ENCODE results near the gene IQCC. TPM values are rescaled to one million over a fixed set of nuclear protein-coding genes. Genes with fewer than 3 reads are reported as not detected.

Gene IQCC
- total RNA-seq, 1 donor, result 2.3 TPM

- H3K4me3 ChIP-seq (ENCODE audit: low read depth, low read length), result peak overlapping the region; percentile 65
- no peak for TF ChIP-seq CTCF (IDR thresholded peaks at IDR 0.05; ENCODE audit: insufficient read depth, low read length)
- DNase-seq (ENCODE audit: low read depth), result no peak
Measured at GRCh38 chr1:32181563-32181962, 23.9 kb upstream of the IQCC start.

GRCh38 chr1:32182060-32182459, 23.4 kb upstream of the IQCC start:
- TF ChIP-seq CTCF (IDR thresholded peaks at IDR 0.05; ENCODE audit: insufficient read depth, low read length), result no peak
- peak overlapping the region; percentile 65 for H3K4me3 ChIP-seq (ENCODE audit: low read depth, low read length)
- peak; percentile 53 for DNase-seq (ENCODE audit: low read depth)

GRCh38 chr1:32184650-32185049, 20.8 kb upstream of the IQCC start:
- no peak overlapping the region for H3K4me3 ChIP-seq (ENCODE audit: low read depth, low read length)
- no peak for DNase-seq (ENCODE audit: low read depth)
- TF ChIP-seq CTCF (IDR thresholded peaks at IDR 0.05; ENCODE audit: insufficient read depth, low read length), result no peak

GRCh38 chr1:32186077-32186476, 19.4 kb upstream of the IQCC start:
- no peak for DNase-seq (ENCODE audit: low read depth)
- no peak overlapping the region for H3K4me3 ChIP-seq (ENCODE audit: low read depth, low read length)
- TF ChIP-seq CTCF (IDR thresholded peaks at IDR 0.05; ENCODE audit: insufficient read depth, low read length), result no peak

GRCh38 chr1:32186491-32186890, 19.0 kb upstream of the IQCC start:
- H3K4me3 ChIP-seq (ENCODE audit: low read depth, low read length), result no peak overlapping the region
- no peak for DNase-seq (ENCODE audit: low read depth)
- TF ChIP-seq CTCF (IDR thresholded peaks at IDR 0.05; ENCODE audit: insufficient read depth, low read length), result no peak

- no peak for TF ChIP-seq CTCF (IDR thresholded peaks at IDR 0.05; ENCODE audit: insufficient read depth, low read length)
- H3K4me3 ChIP-seq (ENCODE audit: low read depth, low read length), result no peak overlapping the region
- DNase-seq (ENCODE audit: low read depth), result no peak
Measured at GRCh38 chr1:32187850-32188249, 17.6 kb upstream of the IQCC start.

- no peak for DNase-seq (ENCODE audit: low read depth)
- no peak overlapping the region for H3K4me3 ChIP-seq (ENCODE audit: low read depth, low read length)
- no peak for TF ChIP-seq CTCF (IDR thresholded peaks at IDR 0.05; ENCODE audit: insufficient read depth, low read length)
Measured at GRCh38 chr1:32192220-32192948, 13.1 kb upstream of the IQCC start.
